HEK293 (cell line): ENCODE data around the gene METTL25B.

Source experiments
- KLF8 ChIP-seq: fragments of 450-650 bp; formaldehyde crosslinking; IDR thresholded peaks from 2 replicates; pipeline ENCODE4 v1.5.1; 2016; ENCODE audit warnings: missing biosample characterization, missing genetic modification characterization
- SETDB1 ChIP-seq: IDR thresholded peaks from one replicate; pipeline ENCODE4 v1.6.1; 2017; ENCODE audit warnings: mild to moderate bottlenecking, low read length, moderate library complexity, mixed read lengths; ENCODE audit not compliant: insufficient read length
- ZBTB1 ChIP-seq: fragments of 450-650 bp; formaldehyde crosslinking; IDR thresholded peaks from 2 replicates; pipeline ENCODE4 v1.5.1; 2016; ENCODE audit warnings: missing biosample characterization, missing genetic modification characterization
- ZBTB21 ChIP-seq: fragments of 450-650 bp; formaldehyde crosslinking; IDR thresholded peaks from 2 replicates; pipeline ENCODE4 v1.5.1; 2017; ENCODE audit warnings: missing biosample characterization, missing genetic modification characterization
- ZBTB48 ChIP-seq: fragments of 450-650 bp; formaldehyde crosslinking; IDR thresholded peaks from 2 replicates; pipeline ENCODE4 v1.5.1; 2016; ENCODE audit warnings: missing biosample characterization, missing genetic modification characterization
- ZBTB8A ChIP-seq: fragments of 450-650 bp; formaldehyde crosslinking; IDR thresholded peaks from 2 replicates; pipeline ENCODE4 v1.5.1; 2016; ENCODE audit warnings: missing biosample characterization, missing genetic modification characterization
- ZFP37 ChIP-seq: fragments of 450-650 bp; formaldehyde crosslinking; IDR thresholded peaks from 2 replicates; pipeline ENCODE4 v1.5.1; 2016; ENCODE audit warnings: missing biosample characterization, missing genetic modification characterization
- ZNF133 ChIP-seq: fragments of 450-650 bp; formaldehyde crosslinking; IDR thresholded peaks from 2 replicates; pipeline ENCODE4 v1.5.1; 2016; ENCODE audit warnings: missing biosample characterization, missing genetic modification characterization
- ZNF174 ChIP-seq: fragments of 450-650 bp; formaldehyde crosslinking; IDR thresholded peaks from 2 replicates; pipeline ENCODE4 v1.5.0; 2017; ENCODE audit warnings: missing biosample characterization, mild to moderate bottlenecking, missing genetic modification characterization
- ZNF223 ChIP-seq: fragments of 450-650 bp; formaldehyde crosslinking; IDR thresholded peaks from 2 replicates; pipeline ENCODE4 v1.5.1; 2016; ENCODE audit warnings: missing biosample characterization, missing genetic modification characterization
- ZNF248 ChIP-seq: fragments of 450-650 bp; formaldehyde crosslinking; IDR thresholded peaks from 2 replicates; pipeline ENCODE4 v1.5.1; 2017; ENCODE audit warnings: missing biosample characterization, missing genetic modification characterization
- ZNF266 ChIP-seq: fragments of 450-650 bp; formaldehyde crosslinking; IDR thresholded peaks from 2 replicates; pipeline ENCODE4 v1.5.1; 2016; ENCODE audit warnings: missing biosample characterization, missing genetic modification characterization, low read depth
- ZNF311 ChIP-seq: fragments of 450-650 bp; formaldehyde crosslinking; IDR thresholded peaks from 2 replicates; pipeline ENCODE4 v1.5.1; 2017; ENCODE audit warnings: missing biosample characterization, missing genetic modification characterization, borderline replicate concordance
- ZNF366 ChIP-seq: fragments of 450-650 bp; formaldehyde crosslinking; conservative IDR thresholded peaks from 2 replicates; pipeline ENCODE4 v1.5.1; 2016; ENCODE audit warnings: missing biosample characterization, missing genetic modification characterization
- ZNF391 ChIP-seq: fragments of 450-650 bp; formaldehyde crosslinking; IDR thresholded peaks from 2 replicates; pipeline ENCODE4 v1.5.1; 2016; ENCODE audit warnings: low read depth, missing biosample characterization, missing genetic modification characterization, borderline replicate concordance
- ZNF404 ChIP-seq: fragments of 450-650 bp; formaldehyde crosslinking; IDR thresholded peaks from 2 replicates; pipeline ENCODE4 v1.5.1; 2017; ENCODE audit warnings: missing biosample characterization, missing genetic modification characterization
- ZNF433 ChIP-seq: fragments of 450-650 bp; formaldehyde crosslinking; IDR thresholded peaks from 2 replicates; pipeline ENCODE4 v1.5.1; 2016; ENCODE audit warnings: missing biosample characterization, missing genetic modification characterization, low read depth
- ZNF555 ChIP-seq: fragments of 450-650 bp; formaldehyde crosslinking; conservative IDR thresholded peaks from 2 replicates; pipeline ENCODE4 v1.5.1; 2017; ENCODE audit warnings: missing biosample characterization, mild to moderate bottlenecking, missing genetic modification characterization, inconsistent platforms
- ZNF596 ChIP-seq: fragments of 450-650 bp; IDR thresholded peaks from 2 replicates; pipeline ENCODE4 v1.5.0; 2018; ENCODE audit warnings: missing biosample characterization, mild to moderate bottlenecking, missing genetic modification characterization, moderate library complexity
- ZNF600 ChIP-seq: fragments of 450-650 bp; formaldehyde crosslinking; IDR thresholded peaks from 2 replicates; pipeline ENCODE4 v1.5.1; 2016; ENCODE audit warnings: missing biosample characterization, missing genetic modification characterization
- ZNF626 ChIP-seq: fragments of 450-650 bp; sonication (Bioruptor Pico); formaldehyde crosslinking; IDR thresholded peaks from 2 replicates; pipeline ENCODE4 v1.5.1; 2018; ENCODE audit warnings: missing biosample characterization, missing genetic modification characterization, inconsistent platforms
- ZNF707 ChIP-seq: fragments of 450-650 bp; formaldehyde crosslinking; IDR thresholded peaks from 2 replicates; pipeline ENCODE4 v1.5.1; 2016; ENCODE audit warnings: missing biosample characterization, missing genetic modification characterization
- ZNF843 ChIP-seq: fragments of 450-650 bp; formaldehyde crosslinking; IDR thresholded peaks from 2 replicates; pipeline ENCODE4 v1.5.1; 2016; ENCODE audit warnings: missing biosample characterization, missing genetic modification characterization
- ZXDB ChIP-seq: fragments of 450-650 bp; formaldehyde crosslinking; IDR thresholded peaks from 2 replicates; pipeline ENCODE4 v1.5.1; 2016; ENCODE audit warnings: missing biosample characterization, missing genetic modification characterization
- TF ChIP-seq, protein P1 (sequence below): fragments of 450-650 bp; formaldehyde crosslinking; conservative IDR thresholded peaks from 2 replicates; pipeline ENCODE4 v1.5.1; 2016; ENCODE audit warnings: low read depth, missing biosample characterization, missing genetic modification characterization
- TF ChIP-seq, protein P2 (sequence below): fragments of 450-650 bp; formaldehyde crosslinking; IDR thresholded peaks from 2 replicates; pipeline ENCODE4 v1.5.1; 2016; ENCODE audit warnings: missing biosample characterization, missing genetic modification characterization
- TF ChIP-seq, protein P3 (sequence below): fragments of 450-650 bp; formaldehyde crosslinking; IDR thresholded peaks from 2 replicates; pipeline ENCODE4 v1.5.1; 2016; ENCODE audit warnings: missing biosample characterization, missing genetic modification characterization, borderline replicate concordance
- TF ChIP-seq, protein P4 (sequence below): fragments of 450-650 bp; IDR thresholded peaks from 2 replicates; pipeline ENCODE4 v1.5.1; 2018; ENCODE audit warnings: missing biosample characterization, missing genetic modification characterization

Gene METTL25B

DNA sequence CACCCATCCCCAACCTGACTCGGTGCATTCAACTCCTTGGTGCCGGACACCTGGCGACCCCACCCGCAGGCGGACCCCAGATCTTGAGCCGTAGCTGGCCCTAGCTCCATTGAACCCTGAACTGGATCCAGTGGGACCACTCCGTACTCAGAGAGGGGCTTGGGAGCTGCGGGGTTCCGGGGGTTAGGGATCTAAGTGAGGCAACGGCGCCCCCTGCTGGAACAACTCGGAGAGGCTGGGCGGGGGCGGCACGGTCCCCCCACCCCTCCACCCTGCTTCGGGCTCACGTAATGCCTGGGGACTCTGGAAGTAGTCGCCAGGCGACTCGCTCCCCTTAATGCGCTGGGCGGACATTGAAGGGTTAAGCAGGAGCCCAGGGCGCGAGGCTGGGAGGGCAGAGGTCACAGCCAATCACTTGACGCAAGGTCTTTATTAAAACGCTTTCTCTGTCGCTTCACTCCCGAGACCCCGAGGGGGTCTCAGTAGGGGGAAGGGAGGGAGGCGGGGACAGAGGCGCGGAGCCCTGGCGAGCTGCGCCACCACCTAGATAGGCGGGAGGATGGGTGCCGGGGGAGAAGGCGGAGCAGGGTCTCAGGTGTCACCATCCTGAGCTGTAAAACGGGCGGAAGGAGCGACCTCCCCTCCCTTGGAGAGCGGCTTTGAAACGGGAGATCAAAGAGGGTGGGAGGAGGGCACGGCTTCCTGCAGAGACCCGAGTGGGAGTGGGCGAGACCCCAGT is 22.2 kb upstream of the METTL25B start (continued):
- TF ChIP-seq, protein P1, sequence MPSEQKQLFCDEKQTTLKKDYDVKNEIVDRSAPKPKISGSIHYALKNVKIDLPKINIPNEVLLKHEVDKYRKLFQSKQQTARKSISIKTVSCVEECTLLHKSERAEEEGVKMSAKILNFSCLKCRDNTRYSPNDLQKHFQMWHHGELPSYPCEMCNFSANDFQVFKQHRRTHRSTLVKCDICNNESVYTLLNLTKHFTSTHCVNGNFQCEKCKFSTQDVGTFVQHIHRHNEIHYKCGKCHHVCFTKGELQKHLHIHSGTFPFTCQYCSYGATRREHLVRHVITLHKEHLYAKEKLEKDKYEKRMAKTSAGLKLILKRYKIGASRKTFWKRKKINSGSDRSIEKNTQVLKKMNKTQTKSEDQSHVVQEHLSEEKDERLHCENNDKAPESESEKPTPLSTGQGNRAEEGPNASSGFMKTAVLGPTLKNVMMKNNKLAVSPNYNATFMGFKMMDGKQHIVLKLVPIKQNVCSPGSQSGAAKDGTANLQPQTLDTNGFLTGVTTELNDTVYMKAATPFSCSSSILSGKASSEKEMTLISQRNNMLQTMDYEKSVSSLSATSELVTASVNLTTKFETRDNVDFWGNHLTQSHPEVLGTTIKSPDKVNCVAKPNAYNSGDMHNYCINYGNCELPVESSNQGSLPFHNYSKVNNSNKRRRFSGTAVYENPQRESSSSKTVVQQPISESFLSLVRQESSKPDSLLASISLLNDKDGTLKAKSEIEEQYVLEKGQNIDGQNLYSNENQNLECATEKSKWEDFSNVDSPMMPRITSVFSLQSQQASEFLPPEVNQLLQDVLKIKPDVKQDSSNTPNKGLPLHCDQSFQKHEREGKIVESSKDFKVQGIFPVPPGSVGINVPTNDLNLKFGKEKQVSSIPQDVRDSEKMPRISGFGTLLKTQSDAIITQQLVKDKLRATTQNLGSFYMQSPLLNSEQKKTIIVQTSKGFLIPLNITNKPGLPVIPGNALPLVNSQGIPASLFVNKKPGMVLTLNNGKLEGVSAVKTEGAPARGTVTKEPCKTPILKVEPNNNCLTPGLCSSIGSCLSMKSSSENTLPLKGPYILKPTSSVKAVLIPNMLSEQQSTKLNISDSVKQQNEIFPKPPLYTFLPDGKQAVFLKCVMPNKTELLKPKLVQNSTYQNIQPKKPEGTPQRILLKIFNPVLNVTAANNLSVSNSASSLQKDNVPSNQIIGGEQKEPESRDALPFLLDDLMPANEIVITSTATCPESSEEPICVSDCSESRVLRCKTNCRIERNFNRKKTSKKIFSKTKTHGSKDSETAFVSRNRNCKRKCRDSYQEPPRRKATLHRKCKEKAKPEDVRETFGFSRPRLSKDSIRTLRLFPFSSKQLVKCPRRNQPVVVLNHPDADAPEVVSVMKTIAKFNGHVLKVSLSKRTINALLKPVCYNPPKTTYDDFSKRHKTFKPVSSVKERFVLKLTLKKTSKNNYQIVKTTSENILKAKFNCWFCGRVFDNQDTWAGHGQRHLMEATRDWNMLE (tag by site-specific recombination), result no peak
- TF ChIP-seq ZNF223 (tag by site-specific recombination), result no peak
- no peak for TF ChIP-seq ZNF133 (tag by site-specific recombination)
- TF ChIP-seq, protein P2, sequence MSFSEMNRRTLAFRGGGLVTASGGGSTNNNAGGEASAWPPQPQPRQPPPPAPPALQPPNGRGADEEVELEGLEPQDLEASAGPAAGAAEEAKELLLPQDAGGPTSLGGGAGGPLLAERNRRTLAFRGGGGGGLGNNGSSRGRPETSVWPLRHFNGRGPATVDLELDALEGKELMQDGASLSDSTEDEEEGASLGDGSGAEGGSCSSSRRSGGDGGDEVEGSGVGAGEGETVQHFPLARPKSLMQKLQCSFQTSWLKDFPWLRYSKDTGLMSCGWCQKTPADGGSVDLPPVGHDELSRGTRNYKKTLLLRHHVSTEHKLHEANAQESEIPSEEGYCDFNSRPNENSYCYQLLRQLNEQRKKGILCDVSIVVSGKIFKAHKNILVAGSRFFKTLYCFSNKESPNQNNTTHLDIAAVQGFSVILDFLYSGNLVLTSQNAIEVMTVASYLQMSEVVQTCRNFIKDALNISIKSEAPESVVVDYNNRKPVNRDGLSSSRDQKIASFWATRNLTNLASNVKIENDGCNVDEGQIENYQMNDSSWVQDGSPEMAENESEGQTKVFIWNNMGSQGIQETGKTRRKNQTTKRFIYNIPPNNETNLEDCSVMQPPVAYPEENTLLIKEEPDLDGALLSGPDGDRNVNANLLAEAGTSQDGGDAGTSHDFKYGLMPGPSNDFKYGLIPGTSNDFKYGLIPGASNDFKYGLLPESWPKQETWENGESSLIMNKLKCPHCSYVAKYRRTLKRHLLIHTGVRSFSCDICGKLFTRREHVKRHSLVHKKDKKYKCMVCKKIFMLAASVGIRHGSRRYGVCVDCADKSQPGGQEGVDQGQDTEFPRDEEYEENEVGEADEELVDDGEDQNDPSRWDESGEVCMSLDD (tag by site-specific recombination), result peak; percentile 97
- 0 out of 2 replicates have a peak, but pooled peaks have one; percentile 35 for TF ChIP-seq ZNF596
- peak; percentile 68; the same call in 1 of the 2 replicates for TF ChIP-seq ZNF391
- peak; percentile 83 for TF ChIP-seq ZNF600 (tag by site-specific recombination)
- TF ChIP-seq, protein P3, sequence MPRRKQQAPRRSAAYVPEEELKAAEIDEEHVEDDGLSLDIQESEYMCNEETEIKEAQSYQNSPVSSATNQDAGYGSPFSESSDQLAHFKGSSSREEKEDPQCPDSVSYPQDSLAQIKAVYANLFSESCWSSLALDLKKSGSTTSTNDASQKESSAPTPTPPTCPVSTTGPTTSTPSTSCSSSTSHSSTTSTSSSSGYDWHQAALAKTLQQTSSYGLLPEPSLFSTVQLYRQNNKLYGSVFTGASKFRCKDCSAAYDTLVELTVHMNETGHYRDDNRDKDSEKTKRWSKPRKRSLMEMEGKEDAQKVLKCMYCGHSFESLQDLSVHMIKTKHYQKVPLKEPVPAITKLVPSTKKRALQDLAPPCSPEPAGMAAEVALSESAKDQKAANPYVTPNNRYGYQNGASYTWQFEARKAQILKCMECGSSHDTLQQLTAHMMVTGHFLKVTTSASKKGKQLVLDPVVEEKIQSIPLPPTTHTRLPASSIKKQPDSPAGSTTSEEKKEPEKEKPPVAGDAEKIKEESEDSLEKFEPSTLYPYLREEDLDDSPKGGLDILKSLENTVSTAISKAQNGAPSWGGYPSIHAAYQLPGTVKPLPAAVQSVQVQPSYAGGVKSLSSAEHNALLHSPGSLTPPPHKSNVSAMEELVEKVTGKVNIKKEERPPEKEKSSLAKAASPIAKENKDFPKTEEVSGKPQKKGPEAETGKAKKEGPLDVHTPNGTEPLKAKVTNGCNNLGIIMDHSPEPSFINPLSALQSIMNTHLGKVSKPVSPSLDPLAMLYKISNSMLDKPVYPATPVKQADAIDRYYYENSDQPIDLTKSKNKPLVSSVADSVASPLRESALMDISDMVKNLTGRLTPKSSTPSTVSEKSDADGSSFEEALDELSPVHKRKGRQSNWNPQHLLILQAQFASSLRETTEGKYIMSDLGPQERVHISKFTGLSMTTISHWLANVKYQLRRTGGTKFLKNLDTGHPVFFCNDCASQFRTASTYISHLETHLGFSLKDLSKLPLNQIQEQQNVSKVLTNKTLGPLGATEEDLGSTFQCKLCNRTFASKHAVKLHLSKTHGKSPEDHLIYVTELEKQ (tag by site-specific recombination), result no peak
- TF ChIP-seq ZBTB1, result no peak
- TF ChIP-seq ZNF843 (tag by site-specific recombination), result no peak
- no peak for TF ChIP-seq ZNF248
- no peak for TF ChIP-seq ZNF266 (tag by site-specific recombination)
- TF ChIP-seq ZNF555 (tag by site-specific recombination), result no peak
- TF ChIP-seq ZFP37 (tag by site-specific recombination), result peak; percentile 44; the same call in 1 of the 2 replicates
- TF ChIP-seq ZNF311 (tag by site-specific recombination), result no peak
- TF ChIP-seq SETDB1, result no peak
- TF ChIP-seq ZXDB (tag by site-specific recombination), result peak; percentile 67
- peak; percentile 98 for TF ChIP-seq KLF8
- TF ChIP-seq ZNF626 (tag by site-specific recombination), result no peak
- peak; percentile 83 for TF ChIP-seq ZNF366
- TF ChIP-seq ZBTB21 (tag by site-specific recombination), result no peak
- TF ChIP-seq ZBTB48 (tag by site-specific recombination), result peak; percentile 99
- TF ChIP-seq ZNF404 (tag by site-specific recombination), result no peak
- no peak for TF ChIP-seq ZNF433 (tag by site-specific recombination)
- no peak for TF ChIP-seq ZNF707 (tag by site-specific recombination)
- TF ChIP-seq ZBTB8A (tag by site-specific recombination), result peak; percentile 78
- TF ChIP-seq, protein P4, sequence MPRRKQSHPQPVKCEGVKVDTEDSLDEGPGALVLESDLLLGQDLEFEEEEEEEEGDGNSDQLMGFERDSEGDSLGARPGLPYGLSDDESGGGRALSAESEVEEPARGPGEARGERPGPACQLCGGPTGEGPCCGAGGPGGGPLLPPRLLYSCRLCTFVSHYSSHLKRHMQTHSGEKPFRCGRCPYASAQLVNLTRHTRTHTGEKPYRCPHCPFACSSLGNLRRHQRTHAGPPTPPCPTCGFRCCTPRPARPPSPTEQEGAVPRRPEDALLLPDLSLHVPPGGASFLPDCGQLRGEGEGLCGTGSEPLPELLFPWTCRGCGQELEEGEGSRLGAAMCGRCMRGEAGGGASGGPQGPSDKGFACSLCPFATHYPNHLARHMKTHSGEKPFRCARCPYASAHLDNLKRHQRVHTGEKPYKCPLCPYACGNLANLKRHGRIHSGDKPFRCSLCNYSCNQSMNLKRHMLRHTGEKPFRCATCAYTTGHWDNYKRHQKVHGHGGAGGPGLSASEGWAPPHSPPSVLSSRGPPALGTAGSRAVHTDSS (tag by site-specific recombination), result no peak
- TF ChIP-seq ZNF174 (tag by site-specific recombination), result no peak
